HEK293 (cell line): ENCODE results near the gene TUBA8.
"Not testable (repeated sequence)": the region's sequence is repeated elsewhere in the genome, so short reads cannot be mapped to it uniquely, and the experiment has no call there.

Experiments used
- CTCF ChIA-PET: fragments of 350-600 bp; formaldehyde crosslinking; extraction: SDS; loops from one replicate; lab custom pipeline; 2021; ENCODE audit warnings: antibody characterized with exemption; lab: Yijun Ruan, JAX
- POLR2A ChIA-PET: fragments of 300-600 bp; formaldehyde crosslinking; extraction: SDS; loops from one replicate; lab custom pipeline; 2020; ENCODE audit warnings: antibody characterized with exemption, inconsistent platforms; lab: Yijun Ruan, JAX
- H3K27ac ChIP-seq: fragments of 200-500 bp; sonication (Bioruptor generic); 2 replicates; pipeline ENCODE4 v1.5.1; 2014; ENCODE audit warnings: low read depth, low read length, control low read depth, inconsistent platforms; ENCODE audit errors: extremely low read depth
- H3K36me3 ChIP-seq, 2 experiments: fragments of 200-500 bp in 1 of 2; sonication (Bioruptor generic) in 1 of 2; 1 replicate in 1 of 2; 2 replicates in 1 of 2; pipeline ENCODE4 v1.5.1; 2014 to 2017; ENCODE audit warnings: inconsistent platforms in 2 of 2, low read length in 2 of 2; ENCODE audit not compliant: control insufficient read depth in 2 of 2, insufficient read depth in 1 of 2
- H3K4me1 ChIP-seq: fragments of 200-500 bp; sonication (Bioruptor generic); 2 replicates; pipeline ENCODE4 v1.5.1; 2014; ENCODE audit warnings: mild to moderate bottlenecking, low read length, inconsistent platforms; ENCODE audit not compliant: control insufficient read depth, insufficient read depth
- H3K4me3 ChIP-seq: 2 replicates; pipeline ENCODE4 v1.5.1; 2011; ENCODE audit warnings: low read depth, mild to moderate bottlenecking, control low read depth, low read length, moderate library complexity
- H3K9me3 ChIP-seq: fragments of 200-500 bp; sonication (Bioruptor generic); 2 replicates; pipeline ENCODE4 v1.5.1; 2014; ENCODE audit warnings: low read depth, low read length, inconsistent platforms; ENCODE audit not compliant: control insufficient read depth, insufficient read depth

The TUBA8 gene

DNA sequence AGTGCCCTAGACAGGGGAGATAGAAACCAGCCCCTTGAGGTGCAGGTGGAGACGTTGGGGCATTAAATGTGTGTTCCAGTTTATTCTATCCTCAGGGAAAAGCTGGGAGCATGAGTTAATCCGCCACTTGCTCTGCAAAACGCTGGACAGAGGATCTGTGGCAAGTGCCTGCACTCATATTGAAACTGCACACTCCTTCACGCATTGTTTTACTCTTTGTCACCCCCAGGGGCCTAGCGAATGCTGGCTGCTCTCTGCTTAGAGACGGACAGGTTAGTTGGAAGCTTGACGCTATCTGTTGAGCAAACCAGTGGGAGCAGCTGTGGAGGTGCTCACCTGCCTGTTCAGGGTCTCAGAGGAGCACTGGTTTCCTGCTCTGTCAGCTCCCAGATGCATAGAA, 53.2 kb downstream of the TUBA8 start:
- H3K9me3 ChIP-seq, H3K27ac ChIP-seq, H3K4me3 ChIP-seq, H3K4me1 ChIP-seq, CTCF ChIA-PET: not testable (repeated sequence)
- H3K36me3 ChIP-seq = peaks cover 5 to 15% of the 10 kb centered on the region in 2 experiments; a peak in 2 of 3 replicates
- POLR2A ChIA-PET = interaction anchor here (0.6 kb wide), 1 partner anchor 328 kb away, joined by 3 read pairs; no protein-coding TSS in a partner anchor

DNA sequence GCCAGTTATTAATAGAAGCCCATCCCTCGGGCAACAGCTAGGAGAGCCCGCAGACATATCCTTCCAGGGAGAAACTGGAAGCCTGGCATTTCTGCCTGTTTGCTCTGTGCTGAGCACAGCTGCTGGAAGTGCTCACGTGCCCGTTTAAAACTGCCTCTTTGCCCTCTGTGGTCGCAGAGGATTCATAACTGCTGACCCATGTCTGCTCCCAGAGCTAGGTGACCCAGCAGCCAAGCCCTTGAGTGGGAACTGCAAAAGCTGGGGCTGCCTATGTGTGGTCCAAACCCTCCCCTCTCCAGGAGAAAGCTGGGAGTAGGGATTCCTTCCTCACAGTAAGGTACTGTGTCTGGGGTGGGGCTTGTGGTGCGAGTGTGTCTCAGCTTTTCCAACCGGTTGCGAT, 54.0 kb downstream of the TUBA8 start:
- H3K9me3 ChIP-seq, H3K4me1 ChIP-seq, CTCF ChIA-PET, H3K4me3 ChIP-seq, H3K27ac ChIP-seq: not testable (repeated sequence)
- POLR2A ChIA-PET = interaction anchor here (0.6 kb wide), 1 partner anchor 328 kb away, joined by 3 read pairs; no protein-coding TSS in a partner anchor
- H3K36me3 ChIP-seq = peaks cover 0 to 22% of the 10 kb centered on the region in 2 experiments; a peak in 2 of 3 replicates

DNA sequence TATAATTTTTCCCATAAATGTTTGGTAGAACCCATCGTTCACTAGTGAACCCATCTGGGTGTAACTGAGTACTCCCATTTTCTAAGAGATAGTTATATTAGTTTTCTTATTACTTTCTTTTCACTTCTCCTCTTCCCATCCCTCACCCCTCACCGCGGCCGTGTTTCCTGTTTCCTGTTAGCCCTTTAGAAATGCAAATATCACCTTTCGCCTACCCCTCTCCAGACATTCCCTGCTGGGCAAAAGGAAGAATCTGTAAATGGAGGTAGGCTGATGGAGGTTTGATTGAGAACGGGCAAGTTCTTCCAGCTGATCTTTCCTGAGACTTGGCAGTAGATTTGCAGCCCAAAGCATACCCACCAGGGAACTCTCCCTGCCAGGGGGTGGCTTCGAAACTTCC, 54.7 kb downstream of the TUBA8 start:
- CTCF ChIA-PET, POLR2A ChIA-PET, H3K27ac ChIP-seq, H3K4me1 ChIP-seq, H3K4me3 ChIP-seq, H3K9me3 ChIP-seq: not testable (repeated sequence)
- H3K36me3 ChIP-seq = peaks cover 0 to 23% of the 10 kb centered on the region in 2 experiments; a peak in 2 of 3 replicates

DNA sequence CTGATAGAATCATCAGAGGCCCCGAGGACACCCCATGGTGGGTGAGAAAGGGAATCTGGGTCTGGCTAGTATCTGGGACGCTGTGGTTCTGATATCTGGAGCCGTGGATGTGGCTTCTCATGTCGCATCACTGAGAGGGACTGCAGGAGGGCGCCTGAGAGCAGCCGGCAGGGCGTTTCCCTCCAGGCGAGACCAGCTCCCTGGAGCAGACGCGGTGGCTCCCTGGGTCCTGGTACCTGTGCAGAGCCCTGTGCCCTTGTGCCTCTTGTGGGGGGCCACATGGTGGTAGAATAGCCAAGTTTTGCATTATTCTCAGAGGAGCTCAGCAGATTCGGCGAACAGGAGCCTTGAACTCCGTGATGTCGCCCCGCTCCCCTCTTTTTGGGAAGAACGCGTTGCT, 59.7 kb downstream of the TUBA8 start:
- H3K27ac ChIP-seq, H3K4me3 ChIP-seq, CTCF ChIA-PET, POLR2A ChIA-PET, H3K9me3 ChIP-seq, H3K4me1 ChIP-seq: not testable (repeated sequence)
- peaks cover 0 to 27% of the 10 kb centered on the region in 2 experiments; a peak in 2 of 3 replicates for H3K36me3 ChIP-seq

DNA sequence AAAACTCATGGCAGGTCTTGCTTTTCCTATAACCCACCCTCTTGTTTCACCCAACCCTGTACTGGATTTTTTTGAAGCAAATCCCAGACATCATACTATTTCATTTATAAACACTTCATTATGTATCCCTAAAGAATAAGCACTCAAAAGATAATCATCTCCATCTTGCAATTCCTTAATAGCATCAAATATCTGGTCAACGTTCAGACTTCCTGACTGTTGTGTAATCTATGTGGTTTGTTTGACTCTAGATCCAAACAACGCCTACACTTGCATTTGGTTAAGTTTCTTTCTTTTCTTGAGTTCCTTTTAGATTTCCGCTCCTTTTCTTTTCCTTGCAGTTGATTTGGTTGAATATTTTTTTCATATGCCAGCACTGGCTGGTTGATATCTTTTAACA, 61.6 kb downstream of the TUBA8 start:
- peaks cover 0 to 27% of the 10 kb centered on the region in 2 experiments; a peak in 2 of 3 replicates for H3K36me3 ChIP-seq
- POLR2A ChIA-PET = not testable (repeated sequence)

DNA sequence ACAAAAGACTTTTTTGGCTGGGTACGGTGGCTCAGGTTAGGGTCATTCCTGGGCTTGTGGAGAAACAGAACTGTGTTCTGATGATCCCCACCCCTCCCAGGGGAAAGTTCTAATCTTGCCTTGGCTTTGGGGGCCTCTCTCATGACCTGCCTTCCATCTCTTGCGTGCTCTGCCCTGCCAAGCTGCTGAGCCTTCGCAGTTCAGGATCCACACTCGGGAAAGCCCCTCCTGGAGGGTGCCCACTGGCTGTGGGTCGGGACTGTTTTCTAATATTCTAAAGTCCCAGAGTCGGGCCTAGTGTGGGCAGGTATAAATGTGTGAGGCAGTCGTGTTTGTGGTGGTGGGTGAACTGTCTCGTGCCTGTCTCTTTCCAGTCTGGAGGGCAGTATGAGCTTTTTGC, 62.2 kb downstream of the TUBA8 start:
- H3K9me3 ChIP-seq, H3K4me1 ChIP-seq, CTCF ChIA-PET, H3K27ac ChIP-seq, H3K4me3 ChIP-seq: not testable (repeated sequence)
- peaks cover 0 to 25% of the 10 kb centered on the region in 2 experiments; a peak in 2 of 3 replicates for H3K36me3 ChIP-seq
- POLR2A ChIA-PET = interaction anchor here (0.6 kb wide), 1 partner anchor 14 kb away, joined by 3 read pairs; no protein-coding TSS in a partner anchor

More for the DNA sequence above, 61.6 kb downstream of the TUBA8 start:
- H3K4me1 ChIP-seq, H3K27ac ChIP-seq, H3K9me3 ChIP-seq, H3K4me3 ChIP-seq: not testable (repeated sequence)
- CTCF ChIA-PET = interaction anchor here (0.6 to 0.7 kb wide), 2 partner anchors 23 to 1376 kb away, joined by 3 to 4 read pairs; no protein-coding TSS in a partner anchor

DNA sequence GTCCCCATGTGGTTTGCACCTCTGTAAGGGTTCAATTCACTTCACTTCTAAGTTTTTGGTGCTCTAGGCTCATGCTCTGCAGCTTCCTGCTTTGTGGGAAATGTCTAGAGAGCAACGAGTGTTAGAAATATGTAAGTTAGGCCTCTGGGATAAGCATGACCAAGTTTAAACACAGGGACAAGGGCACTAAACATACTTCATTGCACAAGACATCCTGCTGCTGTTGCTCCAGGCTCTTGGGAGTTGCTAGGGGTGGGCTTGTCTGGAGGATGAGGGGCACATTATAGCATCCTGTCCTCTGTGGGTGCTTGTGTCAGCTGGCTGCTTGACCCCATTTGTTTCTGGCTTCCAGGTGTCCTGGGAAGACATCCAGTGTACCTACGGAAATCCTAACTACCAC, 62.8 kb downstream of the TUBA8 start:
- H3K27ac ChIP-seq, H3K4me3 ChIP-seq, CTCF ChIA-PET, H3K4me1 ChIP-seq, H3K9me3 ChIP-seq: not testable (repeated sequence)
- peaks cover 0 to 19% of the 10 kb centered on the region in 2 experiments; a peak in 2 of 3 replicates for H3K36me3 ChIP-seq
- POLR2A ChIA-PET = interaction anchor here (0.6 kb wide), 1 partner anchor 14 kb away, joined by 3 read pairs; no protein-coding TSS in a partner anchor
